Thoracic aorta (tissue), 2 donors: ENCODE measurements around the gene PASK. TPM values are rescaled to one million over a fixed set of nuclear protein-coding genes. Genes with fewer than 3 reads are reported as not detected.

Source experiments
- ATAC-seq: fragments of 150-250 bp; one replicate; pipeline ENCODE4 v1.8.0; 2017; ENCODE audit warnings: low read depth; ENCODE audit not compliant: insufficient number of reproducible peaks, low FRiP score
- DNase-seq: peaks from one replicate; pipeline ENCODE4 v3.0.0-alpha.2; 2020; ENCODE audit warnings: low spot score
- H3K27ac ChIP-seq, 2 donors: fragments of 200-600 bp; sonication (generic); 1 replicate in 1 of 2; 2 replicates in 1 of 2; pipeline ENCODE4 v1.5.1; 2016; ENCODE audit warnings: mild to moderate bottlenecking in 2 of 2, moderate library complexity in 2 of 2
- H3K27me3 ChIP-seq: fragments of 200-600 bp; sonication (generic); replicated peaks from 2 replicates; pipeline ENCODE4 v1.6.0; 2016; ENCODE audit warnings: mild to moderate bottlenecking; ENCODE audit not compliant: insufficient read depth
- H3K36me3 ChIP-seq: fragments of 200-600 bp; sonication (generic); one replicate; pipeline ENCODE4 v1.5.1; 2016
- H3K4me1 ChIP-seq, 2 donors: fragments of 200-600 bp; sonication (generic); 1 replicate in 1 of 2; 2 replicates in 1 of 2; pipeline versions ENCODE4 v1.5.1 to v1.6.0; 2016; ENCODE audit warnings: low read depth in 2 of 2, mild to moderate bottlenecking in 1 of 2; ENCODE audit not compliant: control insufficient read depth in 1 of 2
- H3K4me3 ChIP-seq: fragments of 200-600 bp; sonication (generic); 2 replicates; pipeline ENCODE4 v1.5.1; 2016; ENCODE audit warnings: mild to moderate bottlenecking
- H3K9me3 ChIP-seq: fragments of 200-600 bp; sonication (generic); 2 replicates; pipeline ENCODE4 v1.5.1; 2016
- CTCF ChIP-seq: fragments of 200-600 bp; sonication (generic); IDR thresholded peaks from one replicate; pipeline ENCODE4 v1.5.1; 2019; ENCODE audit warnings: antibody characterized with exemption
- total RNA-seq, 2 donors: library from RNA; depleted of rRNA; stranded (reverse); fragments of >200 nt; gene quantifications; one replicate each; pipeline versions ENCODE4 v1.1.0 to v1.2.3, GENCODE V29; 2016

Gene PASK
- total RNA-seq, 2 donors from 2014 or later: 3.1 to 3.5 TPM

GRCh38 chr2:241073166-241074064, 75.9 kb downstream of the PASK start:
- Histone ChIP-seq H3K4me1 (no peaks in the 10 kb centered on the region), H3K9me3 (no peaks in the 10 kb centered on the region), H3K27me3 (no peaks in the 10 kb centered on the region), H3K27ac (no peak overlapping the region), H3K4me3 (no peak overlapping the region), H3K36me3 (peaks cover 61% of the 10 kb centered on the region)
- ATAC-seq (no peak), DNase-seq (no peak)
- TF ChIP-seq CTCF: no peak

GRCh38 chr2:241072553-241073165, 76.6 kb downstream of the PASK start:
- Histone ChIP-seq H3K36me3 (peaks cover 68% of the 10 kb centered on the region), H3K9me3 (no peaks in the 10 kb centered on the region), H3K4me3 (no peak overlapping the region), H3K4me1 (no peaks in the 10 kb centered on the region), H3K27ac (no peak overlapping the region), H3K27me3 (no peaks in the 10 kb centered on the region)
- TF ChIP-seq CTCF: no peak
- no peak for ATAC-seq
- DNase-seq: no peak

GRCh38 chr2:241072151-241072550, 77.1 kb downstream of the PASK start:
- Histone ChIP-seq H3K4me1 (no peaks in the 10 kb centered on the region), H3K27ac (no peak overlapping the region), H3K9me3 (no peaks in the 10 kb centered on the region), H3K36me3 (peaks cover 73% of the 10 kb centered on the region), H3K4me3 (no peak overlapping the region), H3K27me3 (no peaks in the 10 kb centered on the region)
- ATAC-seq (no peak), DNase-seq (no peak)
- no peak for TF ChIP-seq CTCF

- Histone ChIP-seq H3K4me3 (no peak overlapping the region), H3K27ac (no peak overlapping the region), H3K36me3 (peaks cover 77% of the 10 kb centered on the region), H3K9me3 (no peaks in the 10 kb centered on the region), H3K4me1 (no peaks in the 10 kb centered on the region), H3K27me3 (no peaks in the 10 kb centered on the region)
- DNase-seq (no peak), ATAC-seq (no peak)
- no peak for TF ChIP-seq CTCF
These were observed 77.6 kb downstream of the PASK start for GRCh38 chr2:241071677-241072111.
